ENCODE results near the gene KIF3B.
"Not testable (repeated sequence)": the region's sequence is repeated elsewhere in the genome, so short reads cannot be mapped to it uniquely, and the experiment has no call there.

KIF3B gene

DNA sequence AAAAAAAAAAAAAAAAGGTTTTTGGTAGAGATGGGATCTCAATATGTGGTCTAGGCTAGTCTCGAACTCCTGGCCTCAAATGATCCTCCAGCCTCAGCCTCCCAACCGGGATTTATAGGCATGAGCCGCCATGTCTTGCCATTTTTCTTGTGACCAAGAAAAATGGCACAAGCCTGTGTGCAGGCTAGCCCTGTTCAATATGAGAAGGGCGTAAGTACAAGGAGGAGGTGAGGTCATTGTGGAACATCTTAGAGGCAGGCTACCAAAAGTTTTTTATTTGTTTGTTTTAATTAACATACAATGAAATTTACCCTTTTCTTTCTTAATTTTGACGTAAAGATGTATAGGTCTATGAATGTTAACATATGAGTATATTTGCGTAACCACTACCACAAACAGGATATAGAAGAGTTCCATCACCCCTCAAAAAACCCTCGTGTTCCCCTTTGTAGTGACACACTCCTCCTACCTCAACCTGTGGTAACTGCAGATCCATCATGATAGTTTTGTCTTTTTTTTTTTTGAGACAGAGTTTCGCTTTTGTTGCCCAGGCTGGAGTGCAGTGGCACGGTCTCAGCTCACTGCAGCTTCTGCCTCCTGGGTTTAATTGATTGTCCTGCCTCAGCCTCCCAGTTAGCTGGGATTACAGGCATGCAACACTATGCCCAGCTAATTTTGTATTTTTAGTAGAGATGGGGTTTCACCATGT, 28.3 kb upstream of the KIF3B start:
- DNase-seq, result no peak

DNA sequence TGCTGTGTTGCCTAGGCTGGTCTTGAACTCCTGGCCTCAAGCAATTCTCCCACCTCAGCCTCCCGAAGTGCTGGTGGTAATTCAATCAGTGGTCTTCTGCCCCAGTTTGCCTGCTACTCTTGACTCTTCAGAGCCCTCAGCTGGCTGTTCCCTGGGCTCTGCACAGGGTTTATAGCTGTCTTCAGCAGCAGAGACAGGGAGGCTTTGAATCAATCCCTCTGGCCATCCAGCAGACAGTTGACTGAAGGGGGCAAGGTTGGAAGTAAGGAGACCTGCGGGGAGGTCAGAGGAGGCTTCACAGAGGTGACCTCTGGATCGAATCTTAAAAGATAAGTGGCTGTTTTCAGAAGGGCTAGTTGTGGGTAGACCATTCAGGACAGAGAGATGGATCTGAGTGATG, 26.0 kb upstream of the KIF3B start:
- no peak for DNase-seq

DNA sequence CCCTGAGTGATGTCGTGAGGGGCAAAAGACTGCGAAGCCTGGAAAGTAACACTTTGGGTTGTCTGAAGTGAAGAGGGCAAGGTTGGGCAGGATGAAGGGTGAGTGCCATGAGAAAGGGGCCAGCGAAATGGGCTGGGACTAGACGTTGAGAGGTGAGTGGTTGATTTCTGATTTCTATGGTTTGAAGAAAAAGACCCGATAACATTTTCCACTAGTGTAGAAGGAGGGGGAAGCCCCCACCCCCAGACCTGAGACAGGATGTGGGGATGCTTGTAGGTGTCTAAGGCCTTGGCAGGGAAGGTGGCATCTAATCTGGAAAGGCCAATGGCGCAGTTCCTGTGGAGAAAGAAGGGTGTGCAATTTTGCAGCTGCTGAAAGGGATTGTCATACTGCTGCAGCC, 25.3 kb upstream of the KIF3B start:
- no peak for DNase-seq

DNA sequence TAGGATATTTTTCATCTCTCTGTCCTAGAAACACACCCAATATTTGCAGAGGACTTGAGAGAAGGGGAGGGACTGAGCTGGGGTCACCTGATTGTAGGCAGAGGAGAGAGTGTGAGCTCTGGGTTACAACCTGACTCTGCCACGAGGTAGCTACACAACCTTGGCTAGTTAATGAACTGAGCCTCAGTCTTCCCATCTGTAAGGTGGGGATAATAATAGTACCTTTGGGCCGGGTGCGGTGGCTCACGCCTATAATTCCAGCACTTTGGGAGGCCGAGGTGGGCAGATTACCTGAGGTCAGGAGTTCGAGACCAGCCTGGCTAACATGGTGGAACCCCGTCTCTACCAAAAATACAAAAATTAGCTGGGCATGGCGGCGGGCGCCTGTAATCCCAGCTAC, 16.5 kb upstream of the KIF3B start:
- not testable (repeated sequence) for DNase-seq

DNA sequence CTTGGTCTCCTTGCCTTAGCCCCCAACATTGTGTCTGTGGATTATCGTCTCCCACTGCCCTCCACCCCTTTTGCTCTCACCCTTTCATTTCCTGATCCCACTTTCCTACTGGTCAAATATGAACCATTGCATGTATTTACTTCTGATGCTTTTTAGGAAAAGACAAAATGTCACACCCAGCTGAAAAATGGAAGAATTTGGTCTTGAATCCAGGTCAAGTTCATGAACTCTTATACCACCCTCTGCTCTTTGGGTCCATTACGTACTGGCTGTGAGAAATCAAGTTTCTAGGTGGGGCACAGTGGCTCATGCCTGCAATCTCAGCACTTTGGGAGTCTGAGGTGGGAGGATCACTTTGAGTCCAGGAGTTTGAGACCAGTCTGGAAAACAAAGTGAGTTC, 15.8 kb upstream of the KIF3B start:
- no peak for DNase-seq

DNA sequence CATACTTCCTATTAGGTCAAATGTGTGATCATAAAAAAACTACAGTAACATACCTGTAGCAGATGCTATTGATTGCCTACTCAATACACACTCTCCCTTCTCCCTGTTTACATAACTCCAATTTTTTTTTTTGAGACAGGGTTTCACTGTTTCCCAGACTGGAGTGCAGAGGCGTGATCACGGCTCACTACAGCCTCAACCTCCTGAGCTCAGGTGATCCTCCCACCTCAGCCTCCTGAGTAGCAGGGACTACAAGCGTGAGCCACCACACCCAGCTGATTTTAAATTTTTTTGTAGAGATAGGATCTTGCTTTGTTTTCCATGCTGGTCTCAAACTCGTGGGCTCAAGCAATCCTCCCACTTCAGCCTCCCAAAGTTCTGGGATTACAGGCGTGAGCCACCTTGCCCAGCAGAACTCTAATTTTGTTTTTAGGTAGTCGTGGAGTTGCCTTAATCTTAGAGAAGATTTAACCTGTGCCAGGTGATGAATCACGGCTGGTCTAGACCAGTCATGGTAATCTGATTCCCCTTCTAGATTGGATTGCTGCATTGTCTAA, 14.0 kb upstream of the KIF3B start:
- no peak for DNase-seq

DNA sequence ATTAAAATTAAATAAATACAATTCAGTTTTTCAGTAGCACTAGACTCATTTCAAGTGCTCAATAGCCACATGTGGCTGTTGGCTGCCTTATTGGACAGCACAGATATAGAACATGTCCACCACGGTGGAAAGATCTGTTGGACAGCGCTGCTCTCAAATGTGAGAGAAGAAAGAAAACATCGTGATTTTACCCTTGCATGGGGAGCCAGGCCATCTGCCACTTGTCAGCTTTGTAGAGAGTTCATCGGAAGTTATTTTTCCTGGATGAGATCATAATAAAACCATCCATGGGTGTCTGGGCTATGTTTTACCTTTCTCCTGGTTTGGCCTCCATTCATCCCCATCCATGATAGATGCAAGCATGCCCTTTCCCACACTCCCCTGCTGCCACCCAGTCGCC, 5.8 kb upstream of the KIF3B start:
- no peak for DNase-seq

DNA sequence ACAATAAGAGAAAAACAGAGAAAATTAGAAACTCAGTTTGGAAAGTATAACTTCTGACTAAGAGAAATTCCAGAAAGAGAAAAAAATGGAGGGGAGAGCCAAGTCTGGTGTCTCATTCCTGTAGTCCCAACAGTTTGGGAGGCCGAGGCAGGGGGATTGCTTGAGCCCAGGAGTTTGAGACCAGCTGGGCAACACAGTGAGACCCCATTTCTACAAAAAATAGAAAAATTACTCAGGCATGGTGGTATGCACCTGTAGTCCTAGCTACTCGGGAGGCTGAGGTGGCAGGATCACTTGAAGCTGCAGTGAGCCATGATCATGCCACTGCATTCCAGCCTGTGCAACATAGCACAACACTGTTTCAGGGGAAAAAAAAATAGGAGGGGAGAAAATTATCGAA, 3.1 kb upstream of the KIF3B start:
- no peak for DNase-seq

DNA sequence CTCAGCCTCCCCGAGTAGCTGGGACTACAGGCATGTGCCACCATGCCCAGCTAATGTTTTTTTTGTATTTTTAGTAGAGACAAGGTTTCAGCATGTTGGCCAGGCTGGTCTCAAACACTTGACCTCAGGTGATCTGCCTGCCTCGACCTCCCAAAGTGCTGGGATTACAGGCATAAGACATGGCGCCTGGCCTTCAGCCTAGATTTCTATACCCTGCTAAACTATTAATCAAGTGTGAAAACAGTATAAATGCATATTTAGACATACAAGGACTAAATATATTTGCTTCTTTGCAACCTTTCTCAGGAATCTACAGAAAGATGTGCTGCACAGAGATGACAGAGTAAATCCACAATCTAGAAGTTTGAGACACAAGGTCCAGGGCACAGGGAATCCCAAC, 2.3 kb upstream of the KIF3B start:
- not testable (repeated sequence) for DNase-seq

DNA sequence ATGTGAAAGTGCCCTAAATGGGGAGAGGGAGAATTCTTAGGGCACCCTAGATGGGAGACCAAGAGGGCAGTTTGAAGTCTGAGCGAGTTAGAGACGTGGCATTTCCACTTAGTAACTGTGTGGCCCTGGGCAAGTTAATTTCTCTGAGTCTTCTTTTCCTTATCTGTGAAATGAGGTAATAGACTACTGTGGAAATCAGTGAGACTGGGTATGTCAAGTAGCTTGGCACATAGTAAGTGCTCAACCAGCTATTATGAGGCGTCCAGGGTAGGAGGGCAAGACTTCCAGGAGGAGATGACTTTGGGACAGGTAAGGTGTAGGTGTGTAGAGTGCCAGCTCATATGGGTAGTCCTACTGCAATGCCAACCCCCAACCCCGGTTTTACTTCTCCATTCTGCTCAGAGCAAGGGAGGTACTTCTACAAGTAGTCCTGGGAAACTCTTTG, 770 bp downstream of the KIF3B start:
- DNase-seq, result no peak

DNA sequence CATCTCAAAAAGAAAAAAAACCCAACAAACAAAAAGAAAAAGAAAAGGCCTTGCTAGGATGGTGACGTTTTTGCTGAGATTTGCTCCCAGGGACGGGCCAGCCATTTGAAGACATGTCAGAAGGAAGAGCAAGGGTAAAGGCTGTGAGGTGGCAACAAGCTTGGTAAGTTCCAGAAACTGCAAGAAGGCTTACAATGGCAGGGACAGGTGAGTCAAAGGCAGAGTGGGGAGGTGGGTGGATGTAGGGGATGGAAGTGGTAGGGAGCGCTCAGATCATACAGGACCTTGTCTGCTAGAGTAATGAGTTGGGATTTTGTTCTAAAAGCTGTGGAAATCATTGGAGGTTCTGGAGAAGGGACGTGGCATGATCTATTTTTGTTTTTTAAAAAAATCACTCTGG, 4.3 kb downstream of the KIF3B start:
- DNase-seq, result no peak

DNA sequence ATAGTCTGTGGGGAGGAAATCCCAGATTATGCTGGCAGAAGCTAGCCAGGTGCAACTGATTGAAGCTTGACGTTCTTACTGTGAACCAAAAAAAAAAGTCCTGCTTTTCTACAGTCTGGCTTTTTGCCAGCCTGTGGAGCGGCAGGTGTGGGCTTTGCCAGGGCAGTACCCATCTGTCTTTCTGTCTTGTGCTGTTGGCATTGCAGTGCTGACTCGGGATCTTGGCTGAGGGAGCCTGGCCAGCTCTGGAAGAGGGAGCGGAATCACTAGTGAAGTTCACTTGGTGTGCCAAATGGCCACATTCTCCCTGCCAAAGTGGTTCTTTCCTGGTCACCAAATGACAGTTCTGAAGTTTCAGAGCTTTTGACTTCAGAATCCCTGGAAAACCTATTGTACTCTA, 5.0 kb downstream of the KIF3B start:
- peak; percentile 73 for DNase-seq

DNA sequence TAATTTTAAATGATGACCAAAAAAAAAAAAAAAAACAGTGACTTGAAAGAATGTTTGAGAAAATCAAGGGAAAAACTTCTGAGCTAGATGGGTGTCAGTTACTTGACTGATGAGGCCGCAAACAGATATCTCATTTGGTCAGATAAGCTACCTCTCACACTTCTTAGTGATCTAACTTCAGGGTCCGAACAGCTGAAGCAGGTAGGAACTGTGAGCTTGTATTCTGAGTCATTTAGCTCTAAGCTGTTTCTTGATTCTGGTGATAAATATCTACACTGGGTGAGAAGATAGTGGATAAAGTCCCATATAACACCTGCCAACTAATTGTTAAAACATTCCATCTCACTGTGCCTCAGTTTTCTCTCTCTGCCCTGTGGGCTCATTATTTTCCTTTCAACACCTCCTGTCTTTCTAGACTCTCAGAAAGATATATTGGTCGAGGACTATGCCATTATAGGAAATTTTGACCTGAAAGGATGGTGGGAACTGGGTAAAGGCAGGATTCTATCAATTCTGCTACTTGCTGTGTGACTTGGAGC, 7.7 kb downstream of the KIF3B start:
- no peak for DNase-seq

DNA sequence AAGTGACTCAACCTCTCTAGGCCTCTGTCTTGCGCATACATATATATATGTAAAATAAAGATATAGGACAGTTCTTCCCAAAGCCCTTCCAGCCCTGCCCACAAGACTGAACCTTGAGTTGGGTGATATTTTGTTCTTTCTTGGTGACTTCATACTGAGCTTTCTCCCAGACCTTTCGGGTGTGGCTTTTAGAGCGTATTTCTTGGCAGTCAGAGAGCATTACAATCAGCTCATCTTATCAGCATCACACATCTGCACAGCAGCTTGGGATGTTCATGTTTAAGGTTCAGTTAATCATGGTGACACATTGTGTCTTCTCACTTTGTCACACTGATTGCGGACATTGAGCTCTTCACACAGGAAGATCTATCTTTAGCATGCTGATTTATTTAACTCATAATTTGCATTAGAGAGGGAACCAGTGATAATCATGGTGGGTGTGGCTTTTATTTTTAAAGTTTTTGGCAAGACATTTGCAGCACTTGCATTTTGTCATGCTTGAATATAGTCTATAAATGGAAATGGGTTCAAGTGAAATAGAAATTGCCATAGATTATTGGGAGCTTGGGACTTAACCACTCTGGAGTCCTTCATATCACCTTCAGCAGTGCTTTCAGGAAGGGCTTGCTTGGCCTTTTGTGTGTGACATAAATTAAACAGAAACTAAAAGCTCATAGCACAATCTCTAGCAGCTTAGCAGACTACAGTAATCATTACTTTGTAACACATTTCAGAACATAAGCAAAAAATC, 8.3 kb downstream of the KIF3B start:
- DNase-seq, result no peak

DNA sequence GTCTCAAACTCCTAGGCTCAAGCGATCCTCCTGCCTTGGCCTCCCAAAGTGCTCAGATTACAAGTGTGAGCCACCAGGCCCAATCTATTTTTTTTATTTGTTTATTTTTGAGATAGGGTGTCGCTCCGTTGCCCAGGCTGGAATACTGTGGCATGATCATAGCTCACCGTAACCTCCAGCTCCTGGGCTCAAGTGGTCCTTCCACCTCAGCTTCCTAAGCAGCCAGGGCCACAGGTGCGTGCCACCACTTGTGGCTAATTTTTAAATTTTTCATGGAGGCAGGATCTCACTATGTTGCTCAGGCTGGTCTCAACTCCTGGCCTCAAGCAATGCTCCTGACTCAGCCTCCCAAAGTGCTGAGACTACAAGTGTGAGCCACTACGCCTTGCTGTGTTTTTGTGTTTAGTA, 9.8 kb downstream of the KIF3B start:
- peak; percentile 24 for DNase-seq

DNA sequence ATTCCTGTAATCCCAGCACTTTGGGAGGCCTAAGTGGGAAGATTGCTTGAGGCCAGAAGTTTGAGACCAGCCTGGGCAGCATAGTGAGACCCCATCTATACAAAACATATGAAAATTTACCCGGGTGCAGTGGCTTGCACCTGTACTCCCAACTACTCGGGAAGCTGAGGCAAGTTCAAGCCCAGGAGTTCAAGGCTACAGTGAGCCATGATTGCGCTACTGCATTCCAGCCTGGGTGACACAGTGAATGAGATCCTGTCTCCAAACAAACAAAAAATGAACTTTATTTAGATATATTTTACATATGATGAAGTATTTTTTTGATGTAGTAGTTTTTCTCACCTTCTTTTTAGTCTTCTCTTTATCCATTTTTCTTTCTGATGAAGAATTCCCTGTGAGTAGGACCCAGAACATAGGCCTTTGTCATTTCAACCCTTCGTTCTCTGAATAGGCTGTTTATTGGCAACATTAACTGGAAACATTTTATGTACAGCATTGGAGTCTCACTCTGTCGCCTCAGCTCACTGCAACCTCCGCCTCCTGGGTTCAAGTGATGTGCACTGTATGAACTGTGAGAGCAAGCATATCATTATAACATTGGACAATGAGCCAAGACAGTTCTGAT, 10.9 kb downstream of the KIF3B start:
- DNase-seq, result no peak

DNA sequence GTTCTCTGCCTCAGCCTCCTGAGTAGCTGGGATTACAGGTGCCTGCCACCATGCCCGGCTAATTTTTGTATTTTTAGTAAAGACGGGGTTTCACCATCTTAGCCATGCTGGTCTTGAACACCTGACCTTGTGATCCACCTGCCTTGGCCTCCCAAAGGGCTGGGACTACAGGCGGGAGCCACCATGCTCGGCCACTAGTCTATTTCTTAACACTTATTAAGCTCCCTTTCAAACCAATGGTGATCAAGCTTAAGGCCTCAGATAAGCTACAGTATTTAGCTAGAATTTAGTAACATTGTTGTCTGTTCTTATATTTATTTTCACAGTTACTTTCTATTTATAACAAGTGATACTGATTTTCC, 11.8 kb downstream of the KIF3B start:
- not testable (repeated sequence) for DNase-seq

DNA sequence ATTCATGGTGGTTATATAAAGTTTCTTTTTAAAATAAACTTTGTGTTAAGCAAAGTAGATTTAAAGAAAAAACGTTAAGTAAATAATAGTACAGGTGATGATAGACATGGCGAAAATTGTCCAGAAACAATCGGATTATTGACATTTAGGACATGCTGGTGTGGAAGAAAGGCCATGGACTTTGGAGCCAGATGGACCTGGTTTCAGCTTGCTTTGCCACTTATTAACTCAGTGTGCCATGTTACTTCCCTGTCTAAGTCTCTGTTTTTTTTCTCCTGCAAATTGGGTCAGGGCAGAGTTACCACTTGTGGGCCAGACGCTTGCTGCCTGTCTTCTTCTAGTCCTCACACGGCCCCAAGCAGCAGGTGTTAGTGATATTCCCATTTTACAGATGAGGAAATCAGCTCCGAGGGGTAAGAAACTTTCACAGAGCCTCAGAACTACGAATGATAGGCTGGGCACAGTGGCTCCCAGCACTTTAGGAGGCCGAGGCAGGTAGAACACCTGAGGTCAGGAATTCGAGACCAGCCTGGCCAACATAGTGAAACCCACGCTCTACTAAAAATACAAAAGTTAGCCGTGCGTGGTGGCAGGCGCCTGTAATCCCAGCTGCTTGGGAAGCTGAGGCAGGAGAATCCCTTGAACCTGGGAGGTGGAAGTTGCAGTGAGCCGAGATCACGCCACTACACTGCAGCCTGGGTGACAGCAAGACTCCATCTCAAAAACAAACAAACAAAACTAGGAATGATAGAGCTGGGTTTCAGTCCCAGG, 12.4 kb downstream of the KIF3B start:
- DNase-seq, result no peak

DNA sequence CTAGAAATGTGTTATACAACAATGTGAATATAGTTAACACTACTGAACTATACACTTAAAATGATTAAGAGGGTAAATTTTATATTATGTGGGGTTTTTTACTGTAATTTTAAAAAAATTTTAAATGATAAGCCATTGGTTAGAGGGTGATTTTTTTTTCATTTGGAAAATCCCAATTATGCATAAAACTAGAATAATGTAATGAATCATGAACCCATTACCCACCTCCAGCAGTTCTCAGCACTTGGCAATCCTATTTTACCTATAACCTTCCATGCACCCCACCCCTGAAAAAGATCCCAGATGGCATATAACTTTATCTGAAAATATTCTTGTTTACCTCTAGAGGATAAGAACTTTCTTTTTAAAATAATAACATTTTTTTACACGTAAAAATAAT, 13.7 kb downstream of the KIF3B start:
- DNase-seq, result no peak

DNA sequence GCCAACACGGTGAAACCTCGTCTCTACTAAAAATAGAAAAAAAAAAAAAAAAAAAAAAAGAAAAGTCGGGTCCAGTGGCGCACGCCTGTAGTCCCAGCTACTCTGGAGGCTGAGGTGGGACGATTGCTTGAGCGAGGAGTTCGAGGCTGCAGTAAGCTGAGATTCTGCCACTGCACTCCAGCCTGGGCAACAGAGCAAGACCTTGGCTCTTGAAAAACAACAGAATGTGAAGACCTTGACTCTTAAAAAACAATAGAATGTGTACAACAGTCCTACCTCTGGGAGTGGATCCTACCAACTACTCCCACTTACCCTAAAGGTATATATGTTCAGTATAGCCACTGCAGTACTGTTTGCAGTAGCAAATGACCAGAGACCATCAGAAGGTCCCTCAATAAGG, 15.1 kb downstream of the KIF3B start:
- DNase-seq, result no peak

DNA sequence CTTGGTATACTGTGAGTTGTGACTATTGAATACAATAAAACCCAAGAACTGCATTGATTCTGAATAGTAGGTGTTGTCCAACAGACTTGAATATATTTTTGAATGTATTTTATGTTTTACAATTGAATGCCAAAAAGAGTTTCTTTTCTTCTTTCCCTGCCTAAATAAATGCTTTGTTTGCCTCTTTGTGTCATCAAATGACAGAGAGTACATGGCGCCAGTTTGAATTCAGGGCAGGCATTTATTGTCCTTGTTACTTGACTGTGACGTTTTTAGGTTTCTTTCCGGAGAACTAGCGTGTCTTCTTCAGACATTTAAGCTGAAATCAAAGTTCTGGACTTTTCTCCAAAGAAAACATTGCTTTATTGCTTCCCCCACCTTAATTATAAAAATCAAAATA, 16.6 kb downstream of the KIF3B start:
- no peak for DNase-seq

DNA sequence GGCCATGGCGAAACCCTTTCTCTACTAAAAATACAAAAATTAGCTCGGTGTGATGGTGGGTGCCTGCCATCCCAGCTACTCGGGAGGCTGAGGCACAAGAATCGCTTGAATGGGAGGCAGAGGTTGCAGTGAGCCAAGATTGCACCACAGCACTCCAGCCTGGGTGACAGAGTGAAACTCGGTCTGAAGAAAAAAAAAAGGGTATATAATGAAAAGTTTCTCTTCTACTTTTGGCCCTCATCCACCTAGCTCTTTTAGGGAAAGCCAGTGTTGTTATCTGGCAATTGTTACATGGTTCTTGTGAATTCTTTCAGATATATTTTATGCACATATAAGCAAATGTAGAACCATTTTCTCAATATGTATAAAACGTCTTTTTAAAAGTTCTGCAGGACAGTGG, 19.0 kb downstream of the KIF3B start:
- DNase-seq, result no peak

All from NCI-H2029 treated with DMSO at 0.1 percent for 48 hours (cell line).